D721Med (cell line): ENCODE measurements around the gene CLCN7.

Experiments
- DNase-seq: peaks from one replicate; pipeline ENCODE4 v3.0.0; 2011; ENCODE audit warnings: low spot score; ENCODE audit not compliant: insufficient read length
- FAIRE-seq: peaks from 2 replicates; lab custom pipeline; 2011; peaks lifted over from hg19 to GRCh38; lab: Jason Lieb, UNC
- TF ChIP-seq, protein P1 (sequence below): IDR thresholded peaks from 2 replicates; pipeline ENCODE4 v1.5.1; 2012; ENCODE audit warnings: mild to moderate bottlenecking, control low read depth; ENCODE audit not compliant: insufficient read depth; ENCODE audit errors: missing control alignments

Gene CLCN7

DNA sequence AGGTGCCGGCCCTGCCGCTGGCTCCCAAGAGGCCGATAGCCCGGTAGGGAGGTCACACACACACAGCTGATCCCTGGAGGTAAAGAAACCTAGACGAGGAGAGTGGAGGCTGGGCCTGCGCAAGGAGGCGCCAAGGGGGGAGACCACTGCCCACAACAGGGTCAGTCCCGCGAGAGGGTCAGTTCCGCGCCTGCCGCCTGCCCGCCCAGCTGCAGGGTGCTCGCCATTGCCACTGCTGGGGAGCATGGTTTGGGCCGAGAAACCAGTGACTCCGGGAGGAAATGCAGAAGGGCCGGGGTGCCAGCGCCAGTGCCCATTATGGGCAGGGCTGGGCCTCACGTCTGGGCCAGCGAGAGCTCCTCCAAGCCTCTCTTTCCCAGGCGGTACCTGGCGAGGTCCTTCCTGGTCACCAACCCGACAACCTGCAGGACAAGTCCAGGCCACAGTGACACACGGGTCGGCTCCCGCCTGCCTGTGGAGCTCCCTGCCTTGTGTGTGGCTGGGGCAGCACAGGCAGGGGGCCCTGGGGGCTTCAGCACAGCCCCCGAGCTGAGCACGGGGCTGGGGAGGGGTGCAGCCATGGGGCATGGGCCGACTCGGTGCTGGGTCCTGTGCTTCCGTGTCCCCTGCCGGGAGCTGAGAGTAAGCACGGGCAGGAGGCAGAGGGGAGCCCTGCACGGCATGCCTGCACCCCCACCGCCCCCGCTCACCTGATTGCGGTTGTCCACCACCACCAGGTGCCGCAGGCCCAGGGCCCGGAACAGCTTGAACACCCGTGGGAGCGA lies 28.3 kb downstream of the CLCN7 start:
- no peak for DNase-seq
- FAIRE-seq, result no peak
- TF ChIP-seq, protein P1, sequence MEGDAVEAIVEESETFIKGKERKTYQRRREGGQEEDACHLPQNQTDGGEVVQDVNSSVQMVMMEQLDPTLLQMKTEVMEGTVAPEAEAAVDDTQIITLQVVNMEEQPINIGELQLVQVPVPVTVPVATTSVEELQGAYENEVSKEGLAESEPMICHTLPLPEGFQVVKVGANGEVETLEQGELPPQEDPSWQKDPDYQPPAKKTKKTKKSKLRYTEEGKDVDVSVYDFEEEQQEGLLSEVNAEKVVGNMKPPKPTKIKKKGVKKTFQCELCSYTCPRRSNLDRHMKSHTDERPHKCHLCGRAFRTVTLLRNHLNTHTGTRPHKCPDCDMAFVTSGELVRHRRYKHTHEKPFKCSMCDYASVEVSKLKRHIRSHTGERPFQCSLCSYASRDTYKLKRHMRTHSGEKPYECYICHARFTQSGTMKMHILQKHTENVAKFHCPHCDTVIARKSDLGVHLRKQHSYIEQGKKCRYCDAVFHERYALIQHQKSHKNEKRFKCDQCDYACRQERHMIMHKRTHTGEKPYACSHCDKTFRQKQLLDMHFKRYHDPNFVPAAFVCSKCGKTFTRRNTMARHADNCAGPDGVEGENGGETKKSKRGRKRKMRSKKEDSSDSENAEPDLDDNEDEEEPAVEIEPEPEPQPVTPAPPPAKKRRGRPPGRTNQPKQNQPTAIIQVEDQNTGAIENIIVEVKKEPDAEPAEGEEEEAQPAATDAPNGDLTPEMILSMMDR, result no peak

DNA sequence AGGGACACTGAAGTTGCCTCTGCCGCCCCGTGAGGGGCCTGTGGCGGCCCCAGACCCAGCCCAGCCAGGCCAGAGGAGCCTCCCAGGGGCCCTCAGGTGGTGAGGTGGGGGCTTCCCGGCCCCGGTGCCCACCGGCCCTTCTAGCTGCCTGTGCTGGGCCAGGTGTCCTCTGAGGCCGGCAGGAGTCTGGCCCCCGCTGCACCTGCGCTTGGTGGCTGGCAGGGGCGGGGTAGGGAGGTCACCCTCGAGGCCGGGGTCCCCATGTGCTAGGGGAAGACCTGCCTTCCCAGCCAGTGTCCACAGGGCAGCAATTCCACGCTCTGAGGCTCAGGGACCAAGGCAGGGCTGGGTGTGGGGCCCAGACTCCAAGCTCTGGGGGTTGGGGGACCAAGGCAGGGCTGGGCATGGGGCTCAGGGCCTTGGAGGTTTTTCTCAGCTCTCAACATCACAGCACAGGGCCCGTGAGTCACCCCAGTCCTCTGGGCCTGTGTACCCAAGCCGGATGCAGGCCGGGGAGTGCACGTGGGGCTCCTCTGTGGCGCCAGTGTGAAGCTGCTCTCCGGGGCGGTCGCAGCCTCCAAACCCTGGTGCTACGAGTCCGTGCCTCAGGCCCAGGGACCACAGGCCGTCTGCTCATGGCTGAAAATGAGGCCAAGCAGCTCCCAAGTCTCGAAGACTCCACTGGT lies 29.2 kb downstream of the CLCN7 start:
- no peak for FAIRE-seq
- no peak for DNase-seq
- TF ChIP-seq, protein P1, result no peak

DNA sequence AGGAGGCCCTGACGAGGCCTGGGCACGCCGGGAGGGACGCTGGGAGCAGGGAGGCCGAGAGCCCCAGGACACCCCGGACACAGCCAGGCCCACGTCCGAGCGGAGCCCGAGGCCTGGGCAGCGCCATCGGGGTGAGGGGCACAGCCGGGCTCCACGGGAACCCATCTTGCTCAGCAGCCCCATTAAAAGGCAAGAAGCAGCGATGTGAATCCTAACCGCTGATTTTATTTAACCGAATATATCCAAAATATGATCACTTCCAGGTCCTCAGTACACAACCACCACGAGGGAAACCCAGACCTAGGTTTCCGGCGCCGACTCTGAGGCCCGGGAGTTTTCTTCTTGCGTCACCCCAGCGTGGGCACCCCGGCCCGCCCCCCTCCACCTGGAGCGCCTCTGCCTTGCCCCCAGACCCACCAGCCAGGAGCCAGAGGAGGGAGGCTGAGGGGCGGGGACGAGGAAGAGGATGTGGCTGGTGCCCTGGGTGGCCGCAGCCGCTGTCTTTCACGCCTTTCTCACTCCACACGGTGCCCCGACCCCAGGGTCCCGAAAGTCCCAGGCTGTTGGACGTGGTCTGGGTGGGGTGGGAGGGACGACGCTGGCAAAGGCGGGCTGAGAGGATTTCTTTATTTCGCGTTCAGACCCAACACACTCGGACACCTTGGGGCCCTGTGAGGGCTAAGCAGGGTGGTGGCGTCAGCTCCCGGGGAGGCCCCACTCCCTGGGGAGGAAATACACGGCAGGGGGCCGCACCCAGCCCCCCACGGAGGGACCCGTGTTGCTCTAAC lies 29.9 kb downstream of the CLCN7 start:
- DNase-seq, result no peak
- no peak for FAIRE-seq

DNA sequence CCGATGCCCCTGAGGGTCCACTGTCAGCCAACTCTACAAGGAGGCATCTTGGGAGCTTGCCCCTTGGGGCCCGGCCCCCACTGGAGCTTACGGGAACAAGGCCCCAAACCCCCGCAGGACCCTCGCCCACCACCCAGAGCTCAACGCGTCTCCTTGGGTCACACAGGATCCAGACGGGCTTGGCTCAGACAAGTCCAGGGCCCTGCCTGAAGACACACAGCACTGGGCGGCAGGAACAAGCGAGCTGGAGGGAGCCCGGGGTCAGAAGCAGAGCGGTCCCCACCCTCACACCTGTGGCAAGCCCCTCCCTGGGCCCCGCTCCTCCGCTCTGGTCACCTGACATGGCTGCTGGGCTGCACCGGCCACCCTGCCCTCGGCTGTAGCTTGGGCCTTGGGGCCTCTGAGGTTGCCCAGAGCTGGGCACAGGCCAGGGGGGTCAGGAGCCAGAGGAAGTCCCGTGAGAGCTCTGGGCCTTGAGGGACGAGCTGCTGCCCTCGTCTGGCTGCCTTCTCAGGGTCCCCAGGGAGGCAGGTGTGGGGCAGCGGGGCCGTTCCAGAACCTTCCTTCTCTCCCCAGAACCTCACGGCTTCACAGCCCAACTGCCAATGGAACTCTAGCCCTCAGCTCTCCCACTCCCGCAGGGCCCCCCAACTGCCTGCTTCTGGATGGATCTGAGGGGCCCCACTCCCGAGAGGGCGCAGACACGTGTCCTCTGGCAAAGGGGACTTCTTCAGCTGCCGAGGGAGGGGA lies 30.7 kb downstream of the CLCN7 start, which contains the start of gene CCDC154:
CCDC154 (minus strand) TSS at position 577 of the 750 bp plus-strand sequence; CDS start at position 343, 234 bp downstream.
- FAIRE-seq (no peak), DNase-seq (no peak)
- TF ChIP-seq, protein P1, result no peak

More for the DNA sequence above, 29.9 kb downstream of the CLCN7 start:
- TF ChIP-seq, protein P1, result no peak

DNA sequence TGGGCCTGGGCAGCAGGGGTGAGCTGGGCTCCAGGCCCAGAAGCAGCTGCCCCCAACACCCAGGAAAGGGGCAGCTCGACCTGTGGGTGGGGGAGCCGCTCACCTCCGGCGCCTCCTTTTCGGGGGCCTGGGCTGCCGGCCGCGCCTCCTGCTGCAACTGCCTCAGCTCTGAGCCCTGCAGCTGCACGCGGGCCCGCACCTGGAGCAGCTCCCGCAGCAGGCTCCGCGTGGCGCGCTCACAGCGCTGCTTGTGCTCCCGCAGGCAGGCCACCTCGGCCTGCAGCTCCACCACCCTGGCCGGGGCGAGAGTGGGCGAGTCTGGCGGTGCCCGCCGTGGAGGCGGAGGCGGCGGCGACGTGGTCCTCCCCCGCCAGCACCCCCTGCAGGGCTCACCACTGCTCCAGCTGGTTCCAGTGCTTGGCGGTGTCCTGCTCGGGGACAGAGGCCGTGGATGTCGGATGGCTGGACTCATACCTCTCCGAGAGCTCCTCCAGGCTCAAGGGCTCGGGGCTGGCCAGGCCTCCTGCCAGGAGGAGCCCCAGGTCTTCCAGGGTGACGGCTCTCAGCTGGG lies 31.3 kb downstream of the CLCN7 start:
- DNase-seq (no peak), FAIRE-seq (no peak)
- TF ChIP-seq, protein P1, result no peak

DNA sequence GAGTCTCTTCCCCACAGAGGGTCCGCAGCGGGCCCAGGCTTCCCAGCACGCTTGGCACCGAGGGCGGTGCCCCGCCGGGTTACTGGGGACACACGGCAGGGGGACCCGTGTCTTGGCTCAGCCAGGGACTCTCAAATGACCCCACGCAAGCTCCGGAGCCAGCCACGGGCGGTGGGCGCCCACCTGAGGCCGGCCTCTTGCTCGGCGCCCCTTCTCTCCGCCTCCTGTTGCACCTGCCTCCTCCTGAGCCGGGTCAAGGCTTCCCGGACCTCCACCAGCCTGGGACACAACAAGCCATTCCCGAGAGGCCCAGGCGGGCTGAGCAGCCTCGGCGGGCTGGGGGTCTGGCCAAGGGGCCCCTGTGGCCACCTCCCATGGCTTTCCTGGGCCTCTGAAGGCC lies 32.1 kb downstream of the CLCN7 start:
- TF ChIP-seq, protein P1, result no peak
- DNase-seq (no peak), FAIRE-seq (no peak)
